HG03103 (cell line): ENCODE data around the gene HDGFL1.

Experiments used
- ATAC-seq: cut with Tn5 transposase; IDR thresholded peaks from one replicate; pipeline ENCODE4 v1.9.1; 2021; ENCODE audit warnings: low read depth; ENCODE audit not compliant: unreplicated experiment

The HDGFL1 gene

GRCh38 chr6:22589118-22589517 is 19.8 kb downstream of the HDGFL1 start:
- no peak for ATAC-seq

- ATAC-seq: no peak
Measured at GRCh38 chr6:22590423-22590822, 21.1 kb downstream of the HDGFL1 start.

GRCh38 chr6:22593895-22594294 is 24.5 kb downstream of the HDGFL1 start:
- ATAC-seq: no peak

GRCh38 chr6:22596011-22596410 is 26.6 kb downstream of the HDGFL1 start:
- ATAC-seq: no peak

- ATAC-seq: no peak
Measured at GRCh38 chr6:22598339-22598738, 29.0 kb downstream of the HDGFL1 start.

GRCh38 chr6:22600059-22600458 is 30.7 kb downstream of the HDGFL1 start:
- ATAC-seq: no peak

GRCh38 chr6:22601984-22602383 is 32.6 kb downstream of the HDGFL1 start:
- no peak for ATAC-seq

GRCh38 chr6:22605736-22606135 is 36.4 kb downstream of the HDGFL1 start:
- ATAC-seq: no peak

- no peak for ATAC-seq
Measured at GRCh38 chr6:22610127-22610526, 40.8 kb downstream of the HDGFL1 start.

GRCh38 chr6:22612236-22612635 is 42.9 kb downstream of the HDGFL1 start:
- ATAC-seq: no peak

- ATAC-seq: no peak
Measured at GRCh38 chr6:22613051-22613450, 43.7 kb downstream of the HDGFL1 start.

- no peak for ATAC-seq
Measured at GRCh38 chr6:22613695-22614094, 44.3 kb downstream of the HDGFL1 start.

GRCh38 chr6:22614547-22614946 is 45.2 kb downstream of the HDGFL1 start:
- ATAC-seq: no peak

- no peak for ATAC-seq
Measured at GRCh38 chr6:22621028-22621427, 51.7 kb downstream of the HDGFL1 start.
